Measurements from ENCODE around the gene MKX. TPM values are rescaled to one million over a fixed set of nuclear protein-coding genes. Genes with fewer than 3 reads are reported as not detected.

MKX gene
- total RNA-seq, 4 donors from 2014 or later: 0.28 to 0.94 TPM; not detected in 2

DNA sequence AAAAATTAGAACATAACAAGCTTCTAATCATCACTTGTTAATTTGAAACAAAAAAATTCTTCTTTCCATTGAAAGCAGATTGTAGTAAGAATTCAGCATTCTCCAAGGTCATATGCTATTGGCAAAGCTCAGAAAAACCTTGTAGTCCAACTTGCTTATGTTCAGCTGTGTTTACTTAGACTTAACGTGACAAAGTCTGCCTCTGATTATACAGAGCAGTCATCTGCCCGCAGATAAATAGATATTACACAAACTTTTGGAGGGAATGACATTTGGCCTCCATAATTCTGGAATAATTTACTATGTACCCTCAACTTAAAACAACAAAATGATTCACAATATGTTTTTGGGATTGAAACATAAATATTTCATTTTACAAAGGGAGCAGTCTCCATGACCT is 45.8 kb downstream of the MKX start:
- TF ChIP-seq POLR2A (IDR thresholded peaks at IDR 0.05): no peak
- TF ChIP-seq, protein P1, sequence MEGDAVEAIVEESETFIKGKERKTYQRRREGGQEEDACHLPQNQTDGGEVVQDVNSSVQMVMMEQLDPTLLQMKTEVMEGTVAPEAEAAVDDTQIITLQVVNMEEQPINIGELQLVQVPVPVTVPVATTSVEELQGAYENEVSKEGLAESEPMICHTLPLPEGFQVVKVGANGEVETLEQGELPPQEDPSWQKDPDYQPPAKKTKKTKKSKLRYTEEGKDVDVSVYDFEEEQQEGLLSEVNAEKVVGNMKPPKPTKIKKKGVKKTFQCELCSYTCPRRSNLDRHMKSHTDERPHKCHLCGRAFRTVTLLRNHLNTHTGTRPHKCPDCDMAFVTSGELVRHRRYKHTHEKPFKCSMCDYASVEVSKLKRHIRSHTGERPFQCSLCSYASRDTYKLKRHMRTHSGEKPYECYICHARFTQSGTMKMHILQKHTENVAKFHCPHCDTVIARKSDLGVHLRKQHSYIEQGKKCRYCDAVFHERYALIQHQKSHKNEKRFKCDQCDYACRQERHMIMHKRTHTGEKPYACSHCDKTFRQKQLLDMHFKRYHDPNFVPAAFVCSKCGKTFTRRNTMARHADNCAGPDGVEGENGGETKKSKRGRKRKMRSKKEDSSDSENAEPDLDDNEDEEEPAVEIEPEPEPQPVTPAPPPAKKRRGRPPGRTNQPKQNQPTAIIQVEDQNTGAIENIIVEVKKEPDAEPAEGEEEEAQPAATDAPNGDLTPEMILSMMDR (IDR thresholded peaks at IDR 0.05): no peak
- H3K4me1 ChIP-seq: no peaks in the 10 kb centered on the region
- H3K36me3 ChIP-seq: no peaks in the 10 kb centered on the region
- H3K27me3 ChIP-seq: no peaks in the 10 kb centered on the region
- H3K27ac ChIP-seq: no peak overlapping the region
- DNase-seq: no peak
- H3K4me3 ChIP-seq: no peak overlapping the region
- H3K9me3 ChIP-seq: no peaks in the 10 kb centered on the region

DNA sequence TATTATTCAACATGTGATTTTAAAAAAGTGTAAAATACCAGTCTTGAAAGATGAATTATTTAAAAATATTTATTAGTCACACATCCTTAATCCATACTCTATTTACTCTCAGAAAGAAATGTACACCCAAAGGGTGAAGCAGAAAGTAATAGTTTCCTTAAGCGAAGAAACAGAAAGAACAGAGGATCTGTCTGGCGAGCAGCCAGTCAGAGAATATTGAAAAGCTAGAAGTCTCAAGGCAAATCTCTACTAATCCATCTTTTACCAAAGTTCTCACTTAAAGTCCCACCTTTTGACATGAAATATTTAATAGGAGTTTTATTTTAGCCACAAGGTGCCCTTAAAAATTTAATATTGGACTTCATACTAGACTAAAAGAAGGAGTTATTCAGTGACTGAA is 46.7 kb downstream of the MKX start:
- no peak overlapping the region for H3K4me3 ChIP-seq
- H3K9me3 ChIP-seq: no peaks in the 10 kb centered on the region
- no peaks in the 10 kb centered on the region for H3K36me3 ChIP-seq
- no peak for DNase-seq
- H3K27me3 ChIP-seq: no peaks in the 10 kb centered on the region
- H3K4me1 ChIP-seq: no peaks in the 10 kb centered on the region
- TF ChIP-seq, protein P1 (IDR thresholded peaks at IDR 0.05): no peak
- no peak for TF ChIP-seq POLR2A (IDR thresholded peaks at IDR 0.05)
- no peak overlapping the region for H3K27ac ChIP-seq

DNA sequence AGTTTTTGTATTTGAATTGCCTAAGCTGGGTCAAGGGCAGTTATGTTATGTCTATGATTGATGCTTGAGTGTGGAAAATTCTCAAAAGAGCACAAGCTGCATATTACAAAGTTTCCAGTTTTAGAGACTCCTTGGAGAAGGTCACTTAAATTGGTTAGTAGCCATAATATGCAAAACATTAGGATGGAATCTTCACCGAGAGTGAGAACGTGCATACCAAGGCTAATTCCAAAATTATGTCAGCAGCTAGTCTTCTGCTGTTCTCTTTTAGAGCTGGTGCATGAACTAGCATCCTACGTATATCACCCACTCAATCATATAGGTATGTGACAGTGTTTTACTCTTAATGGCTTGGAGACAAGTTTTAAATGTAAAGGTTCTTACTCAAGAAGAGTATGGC is 49.2 kb downstream of the MKX start:
- Histone ChIP-seq H3K4me3 (no peak overlapping the region), H3K9me3 (no peaks in the 10 kb centered on the region), H3K27ac (no peak overlapping the region), H3K27me3 (no peaks in the 10 kb centered on the region), H3K4me1 (no peaks in the 10 kb centered on the region), H3K36me3 (no peaks in the 10 kb centered on the region)
- TF ChIP-seq, protein P1 (IDR thresholded peaks at IDR 0.05): no peak
- no peak for TF ChIP-seq POLR2A (IDR thresholded peaks at IDR 0.05)
- no peak for DNase-seq

DNA sequence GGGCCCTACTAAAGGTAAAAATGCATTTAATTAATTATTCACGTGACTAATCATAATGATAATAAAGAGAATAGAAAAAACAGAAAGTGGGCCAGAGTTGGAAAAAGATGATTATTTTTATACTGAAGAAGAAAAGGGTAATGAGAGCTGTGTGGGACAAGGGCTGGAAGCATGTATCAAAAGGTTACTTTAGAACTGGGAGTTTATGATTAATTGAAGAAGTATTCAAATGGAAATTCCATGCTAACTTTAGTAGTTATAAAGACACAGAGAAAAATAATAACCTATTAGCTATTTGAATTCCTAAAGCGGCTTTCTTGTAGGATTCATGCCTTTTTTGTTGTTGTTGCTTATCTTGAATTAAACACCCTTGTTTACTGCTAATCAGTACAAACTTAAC is 49.9 kb downstream of the MKX start:
- H3K36me3 ChIP-seq: no peaks in the 10 kb centered on the region

DNA sequence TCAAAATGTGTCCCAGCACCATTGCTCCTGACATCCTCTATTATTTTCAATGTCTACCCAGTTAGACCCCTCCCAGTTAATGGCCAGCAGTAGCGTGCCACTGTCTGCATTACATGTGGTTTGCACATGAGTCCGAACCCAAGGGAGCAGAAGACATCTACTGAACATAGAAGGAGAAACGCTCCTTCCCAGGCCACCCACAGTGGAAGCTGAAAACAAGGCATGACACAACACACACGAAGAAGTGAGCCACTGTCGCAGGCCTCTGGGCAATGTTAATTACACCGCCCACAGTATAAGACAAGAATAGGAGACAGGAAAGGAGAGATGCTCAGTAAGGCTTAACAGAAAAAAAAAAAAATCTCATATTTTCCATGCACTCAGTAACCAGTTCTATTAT is 50.5 kb downstream of the MKX start:
- H3K27me3 ChIP-seq: no peaks in the 10 kb centered on the region
- no peak overlapping the region for H3K4me3 ChIP-seq
- H3K27ac ChIP-seq: no peak overlapping the region
- DNase-seq: no peak
- no peaks in the 10 kb centered on the region for H3K36me3 ChIP-seq
- TF ChIP-seq, protein P1 (IDR thresholded peaks at IDR 0.05): no peak
- no peak for TF ChIP-seq POLR2A (IDR thresholded peaks at IDR 0.05)
- no peaks in the 10 kb centered on the region for H3K9me3 ChIP-seq
- H3K4me1 ChIP-seq: no peaks in the 10 kb centered on the region

More for the DNA sequence above, 49.9 kb downstream of the MKX start:
- DNase-seq: no peak
- H3K4me3 ChIP-seq: no peak overlapping the region
- TF ChIP-seq POLR2A (IDR thresholded peaks at IDR 0.05): no peak
- TF ChIP-seq, protein P1 (IDR thresholded peaks at IDR 0.05): no peak
- H3K4me1 ChIP-seq: no peaks in the 10 kb centered on the region
- no peaks in the 10 kb centered on the region for H3K9me3 ChIP-seq
- H3K27me3 ChIP-seq: no peaks in the 10 kb centered on the region
- H3K27ac ChIP-seq: no peak overlapping the region

DNA sequence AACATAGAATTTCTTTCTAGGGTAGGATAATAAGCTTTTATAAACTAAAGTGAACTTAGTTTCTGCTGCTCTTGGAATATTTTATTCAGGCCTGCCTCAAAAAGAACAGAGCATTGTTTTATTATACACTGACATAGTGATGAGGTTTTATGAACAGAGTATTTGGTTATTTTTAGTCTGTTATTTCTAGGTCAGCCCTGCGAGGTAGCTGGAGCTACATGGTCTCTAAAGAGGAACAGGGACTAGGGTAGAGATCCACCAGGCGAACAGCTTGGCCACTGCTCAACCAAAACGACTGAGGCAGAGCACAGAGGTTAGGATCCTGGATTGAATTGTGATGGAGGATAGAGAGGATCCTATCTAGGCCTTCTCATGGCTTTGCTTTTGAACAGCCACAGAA is 53.0 kb downstream of the MKX start:
- no peak for DNase-seq
- H3K36me3 ChIP-seq: no peaks in the 10 kb centered on the region
- H3K4me3 ChIP-seq: no peak overlapping the region
- no peak for TF ChIP-seq POLR2A (IDR thresholded peaks at IDR 0.05)
- TF ChIP-seq, protein P1 (IDR thresholded peaks at IDR 0.05): no peak
- H3K27me3 ChIP-seq: no peaks in the 10 kb centered on the region
- H3K9me3 ChIP-seq: no peaks in the 10 kb centered on the region
- H3K27ac ChIP-seq: no peak overlapping the region
- no peaks in the 10 kb centered on the region for H3K4me1 ChIP-seq
